ENCODE results near the gene CXorf51A. TPM values are rescaled to one million over a fixed set of nuclear protein-coding genes. Genes with fewer than 3 reads are reported as not detected.
"Not testable (repeated sequence)": the region's sequence is repeated elsewhere in the genome, so short reads cannot be mapped to it uniquely, and the experiment has no call there.

The CXorf51A gene
- total RNA-seq, result not detected

DNA sequence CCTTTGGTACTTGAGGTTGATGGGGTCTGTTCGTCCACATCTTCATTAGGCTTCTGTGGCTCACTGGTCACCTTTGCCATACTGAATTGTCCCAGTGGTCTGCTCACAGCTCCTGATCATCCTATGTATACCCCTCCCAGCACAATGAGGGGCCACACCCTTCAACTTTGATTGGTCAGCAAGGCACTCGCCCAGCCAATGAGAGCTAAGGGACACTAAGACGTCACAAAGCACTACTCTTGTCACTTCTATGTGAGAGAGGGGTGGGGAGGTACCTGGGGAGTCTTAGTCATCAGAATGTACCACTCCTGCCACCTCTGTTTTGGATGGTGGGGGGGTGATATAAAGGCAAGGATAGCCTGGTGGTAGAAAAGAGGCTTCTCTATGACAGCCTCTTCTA, at the start of gene CXorf51A:
Gene CXorf51A, minus strand, starts transcription at position 101 of the 400 bp plus-strand sequence. Its CDS starts 21 bp downstream, at position 80.
- H3K27me3 Mint-ChIP-seq; H3K4me3 Mint-ChIP-seq; CTCF ChIA-PET; ATAC-seq; DNase-seq; H3K27ac Mint-ChIP-seq; H3K4me1 Mint-ChIP-seq; H3K36me3 Mint-ChIP-seq; H3K9me3 Mint-ChIP-seq (ENCODE audit: low read depth): not testable (repeated sequence)

DNA sequence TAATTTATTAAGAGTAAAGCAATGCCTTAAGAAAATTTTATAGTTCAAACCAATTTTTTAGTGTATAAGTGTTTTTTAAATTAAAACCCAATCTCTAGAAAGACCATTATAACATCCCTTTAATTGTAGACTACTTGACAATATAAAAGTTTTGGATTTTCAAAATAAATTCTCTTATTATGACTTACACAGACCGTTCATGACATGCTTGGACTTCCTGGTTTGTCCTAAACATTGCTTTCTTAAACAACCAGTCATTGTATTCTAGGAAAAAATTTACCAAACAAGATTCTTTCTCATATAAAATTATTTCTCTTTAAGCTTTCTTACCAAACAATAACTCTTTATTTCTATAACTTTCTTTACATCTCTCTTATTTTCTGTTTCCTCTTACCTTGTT, 49.0 kb upstream of the CXorf51A start:
- ATAC-seq (no peak), DNase-seq (no peak)
- no peaks in the 10 kb centered on the region for H3K4me1 Mint-ChIP-seq
- H3K9me3 Mint-ChIP-seq (ENCODE audit: low read depth), result no peaks in the 10 kb centered on the region
- CTCF ChIA-PET, result no interaction called here
- no peak overlapping the region for H3K4me3 Mint-ChIP-seq
- no peak overlapping the region for H3K27ac Mint-ChIP-seq
- H3K27me3 Mint-ChIP-seq, result no peaks in the 10 kb centered on the region
- no peaks in the 10 kb centered on the region for H3K36me3 Mint-ChIP-seq

- no peak overlapping the region for H3K27ac Mint-ChIP-seq
- no peak for DNase-seq
- no peaks in the 10 kb centered on the region for H3K4me1 Mint-ChIP-seq
- H3K9me3 Mint-ChIP-seq (ENCODE audit: low read depth), result peaks cover 5% of the 10 kb centered on the region
- CTCF ChIA-PET, result no interaction called here
- no peaks in the 10 kb centered on the region for H3K27me3 Mint-ChIP-seq
- H3K36me3 Mint-ChIP-seq, result no peaks in the 10 kb centered on the region
- no peak overlapping the region for H3K4me3 Mint-ChIP-seq
- no peak for ATAC-seq
Observed at GRCh38 chrX:146854281-146854680, 39.7 kb upstream of the CXorf51A start.

- no peak for ATAC-seq
- CTCF ChIA-PET, result no interaction called here
- H3K4me3 Mint-ChIP-seq, result no peak overlapping the region
- H3K36me3 Mint-ChIP-seq, result no peaks in the 10 kb centered on the region
- no peaks in the 10 kb centered on the region for H3K9me3 Mint-ChIP-seq (ENCODE audit: low read depth)
- no peaks in the 10 kb centered on the region for H3K4me1 Mint-ChIP-seq
- no peaks in the 10 kb centered on the region for H3K27me3 Mint-ChIP-seq
- DNase-seq, result no peak
- H3K27ac Mint-ChIP-seq, result no peak overlapping the region
Observed at GRCh38 chrX:146831994-146832393, 17.4 kb upstream of the CXorf51A start.

GRCh38 chrX:146809471-146809870, 5.1 kb downstream of the CXorf51A start, which contains the start of gene CXorf51B:
TSS of gene CXorf51B (plus strand) at chrX:146809771. CDS start at chrX:146809792, 21 bp downstream.
- H3K4me1 Mint-ChIP-seq, ATAC-seq, CTCF ChIA-PET: not testable (repeated sequence)

More at GRCh38 chrX:146809471-146809870, 5.1 kb downstream of the CXorf51A start, which contains the start of gene CXorf51B:
- not testable (repeated sequence) for H3K36me3 Mint-ChIP-seq; H3K9me3 Mint-ChIP-seq (ENCODE audit: low read depth); H3K4me3 Mint-ChIP-seq; H3K27me3 Mint-ChIP-seq; H3K27ac Mint-ChIP-seq; DNase-seq

Other genes with a start within 250 kb of the CXorf51A start
- not detected for gene CXorf51B, start 5.0 kb downstream of the CXorf51A start, total RNA-seq